K562 (cell line): ENCODE results near the gene DCAF7. TPM values are rescaled to one million over a fixed set of nuclear protein-coding genes. Genes with fewer than 3 reads are reported as not detected.

Experiments
- ELF1 ChIP-seq: fragments of 200-800 bp; sonication (Bioruptor generic); IDR thresholded peaks from 2 replicates; pipeline ENCODE4 v1.6.1; 2016; ENCODE audit warnings: missing genetic modification characterization, missing compliant biosample characterization
- FOXA3 ChIP-seq, 2 experiments: fragments of 450-650 bp in 1 of 2; sonication (generic) in 1 of 2; formaldehyde crosslinking; IDR thresholded peaks in 1 of 2; conservative IDR thresholded peaks in 1 of 2; 2 replicates each; pipeline versions ENCODE4 v1.4.0 to v1.8.0; 2020 to 2022; ENCODE audit warnings: mild to moderate bottlenecking in 2 of 2, missing genetic modification reagents in 1 of 2
- FOXJ3 ChIP-seq: sonication (generic); formaldehyde crosslinking; IDR thresholded peaks from 2 replicates; pipeline ENCODE4 v1.4.0; 2020; ENCODE audit warnings: mild to moderate bottlenecking, missing genetic modification reagents
- MYC ChIP-seq, 2 experiments: fragments of 250-450 bp in 1 of 2; sonication (Bioruptor Pico) in 1 of 2; IDR thresholded peaks; 2 replicates each; pipeline versions ENCODE4 v1.5.1 to v1.6.1; 2012 to 2021; ENCODE audit warnings: low read depth in 2 of 2, borderline replicate concordance in 1 of 2, improper control_type of control experiment in 1 of 2, low read length in 1 of 2, mild to moderate bottlenecking in 1 of 2, moderate library complexity in 1 of 2
- NBN ChIP-seq: fragments of 450-650 bp; IDR thresholded peaks from 2 replicates; pipeline ENCODE4 v1.6.1; 2016; ENCODE audit warnings: low read depth, mild to moderate bottlenecking
- NR2C2 ChIP-seq, 2 experiments: fragments of 200-800 bp in 1 of 2; sonication (Bioruptor generic) in 1 of 2; sonication (generic) in 1 of 2; formaldehyde crosslinking in 1 of 2; IDR thresholded peaks; 2 replicates each; pipeline versions ENCODE4 v1.6.1 to v1.8.0; 2016 to 2022; ENCODE audit warnings: mild to moderate bottlenecking in 1 of 2, missing compliant biosample characterization in 1 of 2, missing genetic modification characterization in 1 of 2, missing genetic modification reagents in 1 of 2
- NR2F6 ChIP-seq: fragments of 450-650 bp; formaldehyde crosslinking; IDR thresholded peaks from 2 replicates; pipeline ENCODE4 v1.4.0; 2020; ENCODE audit warnings: mild to moderate bottlenecking
- RUNX1 ChIP-seq: sonication (generic); IDR thresholded peaks from 2 replicates; pipeline ENCODE4 v1.6.1; 2016; ENCODE audit warnings: antibody characterized with exemption, low read depth
- WHSC1 ChIP-seq: IDR thresholded peaks from one replicate; pipeline ENCODE4 v1.6.1; 2012; ENCODE audit warnings: low read length, control low read depth, inconsistent platforms
- polyA plus RNA-seq, 8 experiments: library from polyadenylated mRNA; depleted of rRNA in 4 of 8; stranded (reverse) in 5 of 8; unstranded in 3 of 8; fragments of >200 nt; fragmentation: Nextera tagmentation in 2 of 8; fragmentation: Illumina TruSeq in 1 of 8; extraction: Ambion mirVana in 2 of 8; extraction: Trizol in 1 of 8; gene quantifications; 2 replicates each; pipeline versions ENCODE4 v1.2.1 to v1.2.3, GENCODE V29; 2011 to 2014; ENCODE audit warnings: inconsistent platforms in 1 of 8, missing spikeins in 1 of 8
- total RNA-seq, 7 experiments: library from RNA; depleted of rRNA in 6 of 7; stranded (reverse); fragments of >200 nt in 6 of 7; fragmentation: Illumina TruSeq in 2 of 7; extraction: Trizol in 2 of 7; gene quantifications; 2 replicates each; pipeline versions ENCODE4 v1.2.1 to v1.2.3, GENCODE V29; 2011 to 2021; ENCODE audit warnings: low replicate concordance in 1 of 7
- TF ChIP-seq, protein P1 (sequence below): fragments of 200-600 bp; sonication (generic); IDR thresholded peaks from one replicate; pipeline ENCODE4 v1.6.1; 2012; ENCODE audit warnings: mild to moderate bottlenecking, low read depth, low read length, inconsistent platforms
- TF ChIP-seq, protein P2 (sequence below): fragments of 250-450 bp; sonication (Bioruptor Pico); IDR thresholded peaks from 2 replicates; pipeline ENCODE4 v1.8.0; 2021; ENCODE audit warnings: borderline replicate concordance, mild to moderate bottlenecking, moderate library complexity; ENCODE audit not compliant: poor library complexity, severe bottlenecking

DCAF7 gene
- total and polyA plus RNA-seq, 9 of the 15 experiments (the other 6 are each of a cell fraction or from before 2014, with no cell fraction given): 30.8 to 123 (median 40.2) TPM

DNA sequence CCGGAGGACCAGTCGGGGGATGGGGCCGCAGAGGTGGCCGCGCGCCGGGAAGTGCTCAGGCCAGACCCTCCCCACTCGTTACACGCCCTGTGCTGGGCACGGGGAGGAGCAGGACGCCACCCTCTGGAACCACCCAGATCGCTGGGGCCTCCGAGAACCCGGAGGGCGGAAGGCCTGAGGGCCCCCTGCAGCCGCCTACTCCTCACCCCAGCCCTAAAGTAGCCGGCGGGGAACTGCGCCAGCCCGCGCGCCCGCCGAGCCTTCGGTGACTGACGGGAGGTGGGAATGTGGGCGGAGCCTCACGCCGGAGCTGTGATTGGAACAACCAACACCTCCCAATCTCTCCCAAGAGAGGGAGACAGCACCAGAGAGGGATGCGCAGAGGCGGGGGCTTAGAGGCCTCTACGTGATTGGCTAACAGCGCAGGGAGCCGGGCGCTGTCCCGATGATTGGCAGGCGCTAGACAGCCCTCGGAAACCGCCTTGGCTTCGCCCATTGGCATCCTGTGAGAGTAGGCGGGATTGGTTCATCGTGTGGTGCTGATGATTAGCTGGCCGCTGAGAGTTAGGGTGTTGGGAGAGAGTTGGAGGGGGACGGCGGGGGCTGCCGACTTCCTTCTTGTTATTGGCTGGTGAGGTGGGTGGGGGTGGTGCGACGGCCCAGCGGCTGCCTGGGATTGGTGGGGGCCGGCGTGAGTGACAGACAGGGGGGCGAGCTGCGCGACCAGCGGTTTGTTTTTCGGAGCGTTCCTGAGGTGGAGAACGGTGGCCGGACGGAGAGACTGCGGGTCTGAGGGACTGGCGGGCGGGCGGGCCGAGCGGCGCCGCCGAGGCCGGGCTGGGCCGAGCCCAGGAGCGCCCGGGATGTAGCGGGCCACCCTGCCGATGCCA, 71.7 kb downstream of the DCAF7 start, which contains the start of gene MAP3K3 (continued):
- TF ChIP-seq, protein P1, sequence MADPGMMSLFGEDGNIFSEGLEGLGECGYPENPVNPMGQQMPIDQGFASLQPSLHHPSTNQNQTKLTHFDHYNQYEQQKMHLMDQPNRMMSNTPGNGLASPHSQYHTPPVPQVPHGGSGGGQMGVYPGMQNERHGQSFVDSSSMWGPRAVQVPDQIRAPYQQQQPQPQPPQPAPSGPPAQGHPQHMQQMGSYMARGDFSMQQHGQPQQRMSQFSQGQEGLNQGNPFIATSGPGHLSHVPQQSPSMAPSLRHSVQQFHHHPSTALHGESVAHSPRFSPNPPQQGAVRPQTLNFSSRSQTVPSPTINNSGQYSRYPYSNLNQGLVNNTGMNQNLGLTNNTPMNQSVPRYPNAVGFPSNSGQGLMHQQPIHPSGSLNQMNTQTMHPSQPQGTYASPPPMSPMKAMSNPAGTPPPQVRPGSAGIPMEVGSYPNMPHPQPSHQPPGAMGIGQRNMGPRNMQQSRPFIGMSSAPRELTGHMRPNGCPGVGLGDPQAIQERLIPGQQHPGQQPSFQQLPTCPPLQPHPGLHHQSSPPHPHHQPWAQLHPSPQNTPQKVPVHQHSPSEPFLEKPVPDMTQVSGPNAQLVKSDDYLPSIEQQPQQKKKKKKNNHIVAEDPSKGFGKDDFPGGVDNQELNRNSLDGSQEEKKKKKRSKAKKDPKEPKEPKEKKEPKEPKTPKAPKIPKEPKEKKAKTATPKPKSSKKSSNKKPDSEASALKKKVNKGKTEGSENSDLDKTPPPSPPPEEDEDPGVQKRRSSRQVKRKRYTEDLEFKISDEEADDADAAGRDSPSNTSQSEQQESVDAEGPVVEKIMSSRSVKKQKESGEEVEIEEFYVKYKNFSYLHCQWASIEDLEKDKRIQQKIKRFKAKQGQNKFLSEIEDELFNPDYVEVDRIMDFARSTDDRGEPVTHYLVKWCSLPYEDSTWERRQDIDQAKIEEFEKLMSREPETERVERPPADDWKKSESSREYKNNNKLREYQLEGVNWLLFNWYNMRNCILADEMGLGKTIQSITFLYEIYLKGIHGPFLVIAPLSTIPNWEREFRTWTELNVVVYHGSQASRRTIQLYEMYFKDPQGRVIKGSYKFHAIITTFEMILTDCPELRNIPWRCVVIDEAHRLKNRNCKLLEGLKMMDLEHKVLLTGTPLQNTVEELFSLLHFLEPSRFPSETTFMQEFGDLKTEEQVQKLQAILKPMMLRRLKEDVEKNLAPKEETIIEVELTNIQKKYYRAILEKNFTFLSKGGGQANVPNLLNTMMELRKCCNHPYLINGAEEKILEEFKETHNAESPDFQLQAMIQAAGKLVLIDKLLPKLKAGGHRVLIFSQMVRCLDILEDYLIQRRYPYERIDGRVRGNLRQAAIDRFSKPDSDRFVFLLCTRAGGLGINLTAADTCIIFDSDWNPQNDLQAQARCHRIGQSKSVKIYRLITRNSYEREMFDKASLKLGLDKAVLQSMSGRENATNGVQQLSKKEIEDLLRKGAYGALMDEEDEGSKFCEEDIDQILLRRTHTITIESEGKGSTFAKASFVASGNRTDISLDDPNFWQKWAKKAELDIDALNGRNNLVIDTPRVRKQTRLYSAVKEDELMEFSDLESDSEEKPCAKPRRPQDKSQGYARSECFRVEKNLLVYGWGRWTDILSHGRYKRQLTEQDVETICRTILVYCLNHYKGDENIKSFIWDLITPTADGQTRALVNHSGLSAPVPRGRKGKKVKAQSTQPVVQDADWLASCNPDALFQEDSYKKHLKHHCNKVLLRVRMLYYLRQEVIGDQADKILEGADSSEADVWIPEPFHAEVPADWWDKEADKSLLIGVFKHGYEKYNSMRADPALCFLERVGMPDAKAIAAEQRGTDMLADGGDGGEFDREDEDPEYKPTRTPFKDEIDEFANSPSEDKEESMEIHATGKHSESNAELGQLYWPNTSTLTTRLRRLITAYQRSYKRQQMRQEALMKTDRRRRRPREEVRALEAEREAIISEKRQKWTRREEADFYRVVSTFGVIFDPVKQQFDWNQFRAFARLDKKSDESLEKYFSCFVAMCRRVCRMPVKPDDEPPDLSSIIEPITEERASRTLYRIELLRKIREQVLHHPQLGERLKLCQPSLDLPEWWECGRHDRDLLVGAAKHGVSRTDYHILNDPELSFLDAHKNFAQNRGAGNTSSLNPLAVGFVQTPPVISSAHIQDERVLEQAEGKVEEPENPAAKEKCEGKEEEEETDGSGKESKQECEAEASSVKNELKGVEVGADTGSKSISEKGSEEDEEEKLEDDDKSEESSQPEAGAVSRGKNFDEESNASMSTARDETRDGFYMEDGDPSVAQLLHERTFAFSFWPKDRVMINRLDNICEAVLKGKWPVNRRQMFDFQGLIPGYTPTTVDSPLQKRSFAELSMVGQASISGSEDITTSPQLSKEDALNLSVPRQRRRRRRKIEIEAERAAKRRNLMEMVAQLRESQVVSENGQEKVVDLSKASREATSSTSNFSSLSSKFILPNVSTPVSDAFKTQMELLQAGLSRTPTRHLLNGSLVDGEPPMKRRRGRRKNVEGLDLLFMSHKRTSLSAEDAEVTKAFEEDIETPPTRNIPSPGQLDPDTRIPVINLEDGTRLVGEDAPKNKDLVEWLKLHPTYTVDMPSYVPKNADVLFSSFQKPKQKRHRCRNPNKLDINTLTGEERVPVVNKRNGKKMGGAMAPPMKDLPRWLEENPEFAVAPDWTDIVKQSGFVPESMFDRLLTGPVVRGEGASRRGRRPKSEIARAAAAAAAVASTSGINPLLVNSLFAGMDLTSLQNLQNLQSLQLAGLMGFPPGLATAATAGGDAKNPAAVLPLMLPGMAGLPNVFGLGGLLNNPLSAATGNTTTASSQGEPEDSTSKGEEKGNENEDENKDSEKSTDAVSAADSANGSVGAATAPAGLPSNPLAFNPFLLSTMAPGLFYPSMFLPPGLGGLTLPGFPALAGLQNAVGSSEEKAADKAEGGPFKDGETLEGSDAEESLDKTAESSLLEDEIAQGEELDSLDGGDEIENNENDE: no peak
- TF ChIP-seq ELF1 (tag) (no peak), NR2C2 (CRISPR knock-in tag; IDR thresholded peaks at IDR 0.05) (no peak), NR2C2 (tag; IDR thresholded peaks at IDR 0.05) (no peak), FOXA3 (CRISPR knock-in tag; conservative IDR thresholded peaks at IDR 0.05 in 1 of 2, IDR thresholded peaks at IDR 0.05 in 1 of 2) (no peak), WHSC1 (no peak), MYC (IDR thresholded peaks at IDR 0.05; ENCODE audit: low read depth, low read length) (0 out of 2 replicates have a peak, but pooled peaks have one; percentile 9), MYC (CRISPR knock-in tag; IDR thresholded peaks at IDR 0.05; ENCODE audit: borderline replicate concordance, low read depth) (0 out of 2 replicates have a peak, but pooled peaks have one; percentile 59), NR2F6 (CRISPR knock-in tag) (no peak), NBN (no peak), FOXJ3 (no peak), RUNX1 (no peak)
- TF ChIP-seq, protein P2, sequence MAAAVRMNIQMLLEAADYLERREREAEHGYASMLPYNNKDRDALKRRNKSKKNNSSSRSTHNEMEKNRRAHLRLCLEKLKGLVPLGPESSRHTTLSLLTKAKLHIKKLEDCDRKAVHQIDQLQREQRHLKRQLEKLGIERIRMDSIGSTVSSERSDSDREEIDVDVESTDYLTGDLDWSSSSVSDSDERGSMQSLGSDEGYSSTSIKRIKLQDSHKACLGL: no peak
